WTC11 (cell line): ENCODE measurements around the gene PTPN11.

Experiments used
- AFF4 ChIP-seq: sonication (generic); formaldehyde crosslinking; IDR thresholded peaks from 2 replicates; pipeline ENCODE4 v1.8.1; 2023; ENCODE audit warnings: mild to moderate bottlenecking, missing genetic modification reagents, borderline replicate concordance
- CBFB ChIP-seq: sonication (generic); formaldehyde crosslinking; IDR thresholded peaks from 2 replicates; pipeline ENCODE4 v1.8.1; 2022; ENCODE audit warnings: mild to moderate bottlenecking, low read depth, missing genetic modification reagents
- CREM ChIP-seq: sonication (generic); formaldehyde crosslinking; IDR thresholded peaks from 2 replicates; pipeline ENCODE4 v1.8.1; 2022; ENCODE audit warnings: mild to moderate bottlenecking, missing genetic modification reagents, moderate library complexity
- CTCF ChIP-seq: fragments of 200-600 bp; IDR thresholded peaks from 2 replicates; pipeline ENCODE4 v1.8.0; 2022; ENCODE audit warnings: antibody characterized with exemption
- E2F1 ChIP-seq: sonication (generic); formaldehyde crosslinking; IDR thresholded peaks from 2 replicates; pipeline ENCODE4 v1.8.0; 2022; ENCODE audit warnings: mild to moderate bottlenecking, missing genetic modification reagents
- E2F4 ChIP-seq: sonication (generic); formaldehyde crosslinking; IDR thresholded peaks from 2 replicates; pipeline ENCODE4 v1.8.1; 2022; ENCODE audit warnings: low read depth, mild to moderate bottlenecking, moderate library complexity, missing genetic modification reagents, borderline replicate concordance
- FOXP4 ChIP-seq: sonication (generic); formaldehyde crosslinking; IDR thresholded peaks from 2 replicates; pipeline ENCODE4 v1.8.0; 2022; ENCODE audit warnings: mild to moderate bottlenecking, missing genetic modification reagents
- NFE2L1 ChIP-seq: sonication (generic); formaldehyde crosslinking; IDR thresholded peaks from 2 replicates; pipeline ENCODE4 v1.8.1; 2023; ENCODE audit warnings: missing genetic modification reagents
- NFYB ChIP-seq: sonication (generic); formaldehyde crosslinking; conservative IDR thresholded peaks from 2 replicates; pipeline ENCODE4 v1.8.0; 2022; ENCODE audit warnings: low read depth, missing genetic modification reagents
- TP53 ChIP-seq: sonication (generic); formaldehyde crosslinking; IDR thresholded peaks from 2 replicates; pipeline ENCODE4 v1.8.1; 2023; ENCODE audit warnings: mild to moderate bottlenecking, missing genetic modification reagents
- ZNF219 ChIP-seq: sonication (generic); formaldehyde crosslinking; IDR thresholded peaks from 2 replicates; pipeline ENCODE4 v1.8.0; 2023; ENCODE audit warnings: missing genetic modification reagents, mild to moderate bottlenecking, borderline replicate concordance
- ZNF281 ChIP-seq: sonication (generic); formaldehyde crosslinking; IDR thresholded peaks from 2 replicates; pipeline ENCODE4 v1.8.0; 2023; ENCODE audit warnings: mild to moderate bottlenecking, missing genetic modification reagents

GRCh38 chr12:112466011-112466422 lies 47.3 kb downstream of the PTPN11 start:
- no peak for TF ChIP-seq ZNF281 (CRISPR knock-in tag)
- no peak for TF ChIP-seq E2F4 (CRISPR knock-in tag)
- TF ChIP-seq TP53 (CRISPR knock-in tag) = no peak
- no peak for TF ChIP-seq NFE2L1 (CRISPR knock-in tag)
- TF ChIP-seq CTCF = no peak
- TF ChIP-seq NFYB (CRISPR knock-in tag) = no peak
- TF ChIP-seq FOXP4 (CRISPR knock-in tag) = no peak
- TF ChIP-seq E2F1 (CRISPR knock-in tag) = no peak
- no peak for TF ChIP-seq CBFB (CRISPR knock-in tag)
- TF ChIP-seq ZNF219 (CRISPR knock-in tag) = no peak
- TF ChIP-seq CREM (CRISPR knock-in tag) = no peak
- no peak for TF ChIP-seq AFF4 (CRISPR knock-in tag)
